NCI-H69 (cell line): ENCODE measurements around the gene DOP1B.
A peak's percentile ranks its signal among the peaks of the same experiment; 100 is the strongest.
"Not testable (repeated sequence)": the region's sequence is repeated elsewhere in the genome, so short reads cannot be mapped to it uniquely, and the experiment has no call there.

ENCODE experiments used
- DNase-seq: peaks from one replicate; lab custom pipeline; 2025; lab: John Stamatoyannopoulos, UW

The DOP1B gene, protein sequence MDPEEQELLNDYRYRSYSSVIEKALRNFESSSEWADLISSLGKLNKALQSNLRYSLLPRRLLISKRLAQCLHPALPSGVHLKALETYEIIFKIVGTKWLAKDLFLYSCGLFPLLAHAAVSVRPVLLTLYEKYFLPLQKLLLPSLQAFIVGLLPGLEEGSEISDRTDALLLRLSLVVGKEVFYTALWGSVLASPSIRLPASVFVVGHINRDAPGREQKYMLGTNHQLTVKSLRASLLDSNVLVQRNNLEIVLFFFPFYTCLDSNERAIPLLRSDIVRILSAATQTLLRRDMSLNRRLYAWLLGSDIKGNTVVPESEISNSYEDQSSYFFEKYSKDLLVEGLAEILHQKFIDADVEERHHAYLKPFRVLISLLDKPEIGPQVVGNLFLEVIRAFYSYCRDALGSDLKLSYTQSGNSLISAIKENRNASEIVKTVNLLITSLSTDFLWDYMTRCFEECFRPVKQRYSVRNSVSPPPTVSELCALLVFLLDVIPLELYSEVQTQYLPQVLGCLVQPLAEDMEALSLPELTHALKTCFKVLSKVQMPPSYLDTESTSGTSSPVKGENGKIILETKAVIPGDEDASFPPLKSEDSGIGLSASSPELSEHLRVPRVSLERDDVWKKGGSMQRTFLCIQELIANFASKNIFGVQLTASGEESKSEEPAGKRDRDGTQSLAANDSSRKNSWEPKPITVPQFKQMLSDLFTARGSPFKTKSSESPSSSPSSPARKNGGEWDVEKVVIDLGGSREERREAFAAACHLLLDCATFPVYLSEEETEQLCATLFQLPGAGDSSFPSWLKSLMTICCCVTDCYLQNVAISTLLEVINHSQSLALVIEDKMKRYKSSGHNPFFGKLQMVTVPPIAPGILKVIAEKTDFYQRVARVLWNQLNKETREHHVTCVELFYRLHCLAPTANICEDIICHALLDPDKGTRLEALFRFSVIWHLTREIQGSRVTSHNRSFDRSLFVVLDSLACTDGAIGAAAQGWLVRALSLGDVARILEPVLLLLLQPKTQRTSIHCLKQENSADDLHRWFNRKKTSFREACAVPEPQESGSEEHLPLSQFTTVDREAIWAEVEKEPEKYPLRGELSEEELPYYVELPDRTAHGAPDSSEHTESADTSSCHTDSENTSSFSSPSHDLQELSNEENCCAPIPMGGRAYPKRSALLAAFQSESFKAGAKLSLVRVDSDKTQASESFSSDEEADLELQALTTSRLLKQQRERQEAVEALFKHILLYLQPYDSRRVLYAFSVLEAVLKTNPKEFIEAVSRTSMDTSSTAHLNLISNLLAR (N-terminal part only)

DNA sequence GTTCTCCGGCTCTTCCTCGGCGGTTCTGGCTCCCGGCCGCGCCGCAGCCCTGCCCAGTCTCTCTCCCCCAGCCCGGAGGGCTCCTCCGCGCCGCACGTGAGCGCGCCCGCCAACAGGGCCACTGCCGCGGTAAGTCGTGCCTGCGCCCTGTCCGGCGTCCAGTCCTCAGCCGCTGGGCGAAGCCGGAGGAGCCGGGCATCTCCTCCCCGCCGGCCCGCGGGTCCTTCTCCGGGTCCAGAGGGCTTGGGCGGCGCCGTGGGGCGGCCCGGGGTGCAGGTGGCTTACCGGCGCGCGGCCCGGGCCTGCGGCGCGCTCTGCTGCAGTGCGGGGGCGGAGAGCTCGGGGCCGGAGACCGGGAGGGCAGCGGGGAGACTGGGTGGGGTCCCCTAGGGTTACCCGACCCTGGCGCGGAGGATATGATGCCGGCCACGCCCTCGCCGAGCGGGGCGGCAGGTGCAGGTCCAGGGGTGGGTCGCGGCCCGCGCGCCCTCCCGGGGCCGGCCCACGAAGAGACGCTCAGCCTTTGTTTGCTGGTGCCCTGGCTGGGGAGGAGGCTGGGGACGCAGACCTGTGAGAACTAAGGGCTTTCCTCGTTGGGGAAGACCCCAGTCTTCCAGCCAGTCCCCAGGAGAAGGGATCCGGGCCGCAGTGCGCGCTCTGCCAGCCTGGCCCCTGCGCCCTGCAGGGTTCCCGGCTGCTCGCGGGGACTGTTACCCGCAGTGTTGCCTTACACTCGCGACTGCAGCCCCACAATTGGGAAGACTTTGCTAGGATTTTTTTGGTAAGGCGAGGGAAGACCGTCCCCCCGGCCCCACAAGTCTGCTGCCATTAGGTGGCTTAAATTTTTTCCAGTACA lies at the start of gene DOP1B:
Gene DOP1B, plus strand, starts transcription at position 10 of the 856 bp plus-strand sequence. CDS start 7,910 bp downstream, outside the sequence.
- DNase-seq = peak; percentile 82

DNA sequence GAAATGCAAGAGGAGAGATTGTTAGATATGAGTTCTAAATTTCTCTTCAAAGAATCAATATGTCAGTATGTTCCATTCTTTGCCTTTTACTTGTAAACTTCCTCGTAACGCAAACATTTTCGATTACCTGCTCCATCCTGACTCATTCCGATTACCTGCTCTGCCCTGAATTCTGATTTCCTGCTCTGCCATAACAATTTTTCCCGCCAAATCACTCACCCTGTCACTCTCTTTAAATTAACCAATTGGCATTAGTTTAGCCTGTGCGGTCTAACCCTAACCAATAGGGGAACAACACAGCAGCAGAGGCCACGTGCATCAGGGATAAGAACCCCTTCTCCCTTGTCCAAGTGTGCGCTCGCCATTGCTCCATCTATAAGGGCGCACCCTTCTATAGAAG lies 46.8 kb upstream of the DOP1B start:
- DNase-seq = no peak

DNA sequence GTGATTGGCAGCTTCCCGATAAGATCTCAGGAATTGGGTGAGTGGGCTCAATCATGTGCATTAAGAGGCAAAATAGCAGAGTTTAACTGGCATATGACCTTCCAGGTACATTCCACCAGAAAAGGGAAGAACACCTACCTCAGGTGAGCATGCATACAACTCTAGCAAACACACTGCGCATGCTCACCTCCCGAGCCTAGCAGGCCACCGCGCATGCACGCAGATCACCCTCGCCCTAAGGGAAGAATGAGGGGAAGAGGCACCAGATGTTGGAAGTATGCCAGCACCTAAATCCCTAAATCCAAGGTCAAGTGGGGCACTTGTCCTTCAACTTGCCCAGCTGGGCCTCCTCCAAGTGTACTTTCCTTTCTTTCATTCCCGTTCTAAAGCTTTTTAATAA lies 45.4 kb upstream of the DOP1B start:
- DNase-seq = no peak

DNA sequence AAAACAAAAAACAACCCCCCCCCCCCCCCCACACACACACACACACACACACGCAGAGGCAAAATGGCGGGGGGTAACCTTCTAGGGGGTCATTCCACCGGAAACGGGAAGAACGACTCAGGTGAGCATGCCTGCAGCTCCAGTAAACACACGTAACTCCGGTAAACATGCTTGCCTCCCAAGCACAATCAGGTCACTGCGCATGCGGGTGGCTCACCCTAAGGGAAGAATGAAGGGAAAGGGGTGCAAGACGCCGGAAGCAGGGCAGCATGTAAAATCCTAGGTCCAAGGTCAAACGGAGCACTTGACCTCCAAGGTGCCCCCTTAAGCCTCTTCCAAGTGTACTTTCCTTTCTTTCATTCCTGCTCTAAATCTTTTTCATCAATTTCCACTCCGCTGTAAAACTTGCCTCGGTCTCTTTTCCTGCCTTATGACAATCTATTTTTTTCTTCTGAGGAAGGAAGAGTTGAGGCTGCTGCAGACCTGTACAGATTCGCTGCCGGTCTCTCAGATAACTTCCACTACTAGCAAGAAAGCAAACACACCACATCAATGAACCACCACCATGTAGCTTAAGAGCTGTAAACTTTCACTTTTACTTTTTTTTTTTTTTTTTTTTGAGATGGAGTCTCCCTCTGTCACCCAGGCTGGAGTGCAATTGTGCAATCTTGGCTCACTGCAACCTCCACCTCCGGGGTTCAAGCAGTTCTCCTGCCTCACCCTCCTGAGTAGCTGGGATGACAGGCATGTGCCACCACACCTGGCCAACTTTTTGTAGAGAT lies 42.8 kb upstream of the DOP1B start:
- peak; percentile 96 for DNase-seq

DNA sequence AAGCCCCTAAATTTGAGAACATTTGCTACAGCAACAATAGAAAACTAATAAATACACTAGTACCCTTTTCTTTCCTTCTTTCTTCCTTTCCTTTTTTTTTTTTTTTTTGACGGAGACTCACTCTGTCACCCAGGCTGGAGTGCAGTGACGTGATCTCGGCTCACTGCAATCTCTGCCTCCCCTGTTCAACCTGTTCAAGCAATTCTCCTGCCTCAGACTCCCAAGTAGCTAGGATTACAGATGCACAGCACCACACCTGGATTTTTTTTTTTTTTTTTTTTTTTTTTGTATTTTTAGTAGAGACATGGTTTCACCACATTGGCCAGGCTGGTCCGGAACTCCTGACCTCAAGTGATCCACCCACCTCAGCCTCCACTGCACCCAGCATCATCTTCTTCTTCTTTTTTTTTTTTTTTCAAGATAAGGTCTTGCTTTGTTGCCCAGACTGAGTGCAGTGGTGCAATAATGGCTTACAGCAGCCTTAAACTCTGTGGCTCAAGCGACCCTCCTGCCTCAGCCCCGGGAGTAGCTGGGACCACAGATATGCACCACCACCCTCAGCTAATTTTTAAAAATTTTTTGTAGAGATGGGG lies 41.4 kb upstream of the DOP1B start:
- DNase-seq = no peak

DNA sequence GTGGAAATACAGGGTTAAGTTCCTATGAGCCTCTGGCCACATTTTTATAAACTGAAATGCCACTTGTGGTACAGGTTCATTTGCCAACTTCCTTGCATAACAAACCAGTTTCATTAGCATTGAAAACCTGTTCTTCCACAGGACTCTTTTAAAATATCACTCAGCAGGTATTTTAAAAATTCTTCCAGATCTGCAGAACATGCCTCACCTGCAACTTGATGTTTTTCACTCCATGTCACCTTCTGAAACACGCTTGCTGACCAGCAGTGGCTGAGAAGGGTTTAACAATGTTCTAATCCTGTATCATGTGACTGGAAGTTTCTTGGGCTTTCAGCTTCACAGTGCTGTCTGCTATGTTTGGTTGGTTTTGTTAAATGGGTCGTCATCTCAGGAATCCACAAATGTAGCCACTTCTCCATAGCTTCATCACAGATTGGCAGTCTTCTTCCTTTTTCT lies 39.3 kb upstream of the DOP1B start:
- DNase-seq = no peak

DNA sequence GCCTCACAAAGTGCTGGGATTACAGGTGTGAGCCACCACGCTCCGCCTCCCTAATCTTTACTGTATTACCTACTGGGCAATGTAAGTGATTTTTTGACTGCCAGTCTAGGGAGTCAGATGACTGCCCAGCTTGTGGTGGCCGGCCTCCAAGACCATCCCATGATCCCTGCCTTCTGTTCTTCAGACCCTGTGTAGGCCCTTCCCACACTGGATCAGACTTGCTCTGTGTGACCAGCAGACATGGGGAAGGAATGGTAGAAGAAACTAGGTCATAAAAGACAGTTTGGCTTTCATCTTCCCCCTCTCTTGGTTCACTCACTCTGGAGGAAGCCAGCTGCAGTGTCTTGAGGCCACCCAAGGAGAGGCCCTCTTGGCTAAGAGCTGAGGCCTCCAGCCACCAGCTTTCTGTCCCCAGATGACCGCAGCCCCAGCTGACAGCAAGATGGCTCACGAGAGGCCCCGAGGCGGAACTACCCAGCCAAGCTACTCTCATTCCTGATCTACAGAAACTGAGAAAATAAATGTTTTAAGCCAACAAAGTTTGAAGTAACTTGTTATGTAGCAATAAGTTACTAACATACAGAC lies 36.2 kb upstream of the DOP1B start:
- DNase-seq = no peak

DNA sequence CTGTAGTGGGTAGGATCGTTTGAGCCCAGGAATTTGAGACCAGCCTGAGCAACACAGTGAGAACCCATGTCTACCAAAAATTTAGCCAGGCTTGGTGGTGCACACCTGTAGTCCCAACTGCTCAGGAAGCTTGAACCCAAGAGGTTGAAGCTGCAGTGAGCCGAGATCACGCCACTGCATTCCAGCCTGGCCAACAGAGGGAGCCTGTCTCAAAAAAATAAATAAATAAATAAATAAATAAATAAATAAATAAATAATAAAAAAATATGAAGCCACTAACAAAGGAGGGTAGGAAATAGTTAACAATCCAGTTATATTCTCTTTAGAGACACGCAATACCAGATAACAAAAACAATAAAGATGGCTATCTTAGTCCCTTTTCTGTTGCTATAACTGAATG lies 33.6 kb upstream of the DOP1B start:
- no peak for DNase-seq

DNA sequence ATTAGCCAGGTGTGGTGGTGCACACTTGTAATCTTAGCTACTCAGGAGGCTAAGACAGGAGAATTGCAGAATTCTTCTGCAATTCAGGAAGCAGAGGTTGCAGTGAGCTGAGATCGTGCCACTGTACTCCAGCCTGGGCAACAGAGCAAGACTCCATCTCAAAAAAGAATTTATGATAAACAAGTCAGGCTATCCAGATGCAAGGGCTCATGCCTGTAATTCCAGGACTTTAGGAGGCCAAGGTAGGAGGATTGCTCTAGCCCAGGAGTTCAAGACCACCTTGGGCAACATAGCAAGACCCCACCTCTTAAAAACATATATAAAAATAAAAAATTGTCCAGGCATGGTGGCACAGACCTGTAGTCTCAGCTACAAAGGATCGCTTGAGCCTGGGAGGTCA lies 32.2 kb upstream of the DOP1B start:
- no peak for DNase-seq

DNA sequence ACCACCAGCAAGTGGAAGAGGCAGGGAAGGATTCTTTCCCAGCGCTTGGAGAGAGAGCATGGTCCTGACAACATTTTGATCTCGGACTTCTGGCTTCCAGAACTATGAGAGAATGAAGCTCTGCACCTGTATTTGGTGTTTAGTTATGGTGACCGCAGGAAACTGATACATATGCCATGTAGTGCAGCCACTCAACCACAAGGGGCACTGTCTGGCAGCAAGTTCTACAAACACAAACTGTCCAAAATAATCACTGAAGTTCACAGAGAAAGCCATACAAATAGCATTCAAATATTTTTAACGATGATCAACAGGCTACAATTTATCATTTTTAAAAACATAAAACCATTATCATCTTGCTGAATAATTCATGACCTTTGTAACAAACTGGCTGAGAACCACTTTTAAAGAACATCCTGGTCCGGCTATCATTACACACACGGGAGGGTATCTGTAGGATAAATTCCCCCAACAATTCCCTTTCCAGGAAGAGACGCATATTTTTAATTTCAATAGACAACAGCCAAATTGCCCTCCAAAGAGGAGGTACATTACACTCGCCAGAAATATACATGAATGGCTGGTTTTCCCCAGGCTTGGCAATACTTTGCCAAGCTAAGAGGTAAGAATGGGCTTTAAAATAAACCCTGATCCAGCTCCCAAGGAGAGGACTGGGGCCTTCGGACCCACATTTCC lies 31.0 kb upstream of the DOP1B start:
- peak; percentile 66 for DNase-seq

DNA sequence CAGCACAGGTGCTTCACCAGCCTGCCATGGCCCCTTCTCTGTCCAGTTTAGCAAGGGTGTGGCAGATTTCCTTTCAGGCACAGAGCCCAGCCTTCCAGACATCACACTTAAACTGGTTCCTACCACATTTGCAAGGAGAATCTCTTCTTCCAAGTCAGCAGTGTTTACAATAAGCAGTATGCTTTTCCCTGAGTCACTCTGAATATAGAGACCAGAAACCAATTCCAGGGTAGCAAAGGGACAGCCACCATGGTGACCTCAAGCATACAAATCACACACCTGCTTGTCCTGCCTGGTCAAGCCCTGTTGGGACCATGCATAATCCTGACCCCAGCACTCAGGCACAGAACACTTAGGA lies 30.4 kb upstream of the DOP1B start:
- DNase-seq = no peak

DNA sequence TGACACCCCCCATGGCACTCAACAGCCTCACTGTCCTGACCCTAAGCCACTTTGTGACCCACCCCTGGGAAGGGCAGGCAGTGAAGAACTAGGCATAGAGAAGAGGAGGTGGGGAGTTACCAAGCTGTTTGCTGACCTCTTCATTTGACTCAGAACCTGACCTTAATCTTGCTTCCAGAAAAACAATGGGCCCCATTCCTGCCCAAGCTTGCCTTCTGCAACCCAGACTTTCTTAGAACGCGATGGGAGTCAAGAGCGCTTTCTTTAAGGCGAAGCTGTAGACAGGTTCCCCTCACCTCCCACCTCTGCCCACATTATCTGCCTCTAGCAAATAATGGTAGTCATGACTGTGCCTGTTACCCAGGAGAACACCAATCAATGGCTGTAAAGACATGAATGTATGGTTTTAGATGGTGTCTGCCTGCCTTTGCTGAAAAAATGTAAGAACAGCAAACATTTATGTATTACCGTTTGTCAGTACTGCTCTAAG lies 30.0 kb upstream of the DOP1B start:
- no peak for DNase-seq

DNA sequence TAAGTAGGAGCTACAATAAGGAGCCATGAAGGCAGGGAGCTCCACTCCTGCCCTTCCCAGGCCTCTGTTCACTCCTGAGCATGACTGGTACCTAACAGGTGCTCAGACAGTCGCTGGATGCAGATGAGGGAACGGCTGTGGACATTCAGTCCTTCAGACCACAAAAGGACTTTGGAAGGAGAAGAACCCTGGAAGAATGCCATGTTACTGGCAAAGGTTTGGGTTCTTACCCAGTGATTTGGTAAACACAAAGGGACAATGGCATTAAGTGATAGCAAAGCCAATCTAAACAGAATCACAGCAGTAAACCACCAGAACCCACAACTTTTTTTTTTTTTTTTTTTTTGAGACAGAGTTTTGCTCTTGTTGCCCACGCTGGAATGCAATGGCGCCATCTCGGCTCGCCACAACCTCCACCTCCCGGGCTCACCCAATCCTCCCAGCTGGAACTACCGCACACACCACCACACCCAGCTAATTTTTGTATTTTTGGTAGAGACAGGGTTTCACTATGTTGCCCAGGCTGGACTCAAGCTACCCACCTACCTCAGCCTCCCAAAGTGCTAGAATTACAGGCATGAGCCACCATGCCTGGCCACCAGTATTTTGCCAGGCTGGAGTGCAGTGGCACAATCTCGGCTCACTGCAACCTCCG lies 29.2 kb upstream of the DOP1B start:
- peak; percentile 19 for DNase-seq

DNA sequence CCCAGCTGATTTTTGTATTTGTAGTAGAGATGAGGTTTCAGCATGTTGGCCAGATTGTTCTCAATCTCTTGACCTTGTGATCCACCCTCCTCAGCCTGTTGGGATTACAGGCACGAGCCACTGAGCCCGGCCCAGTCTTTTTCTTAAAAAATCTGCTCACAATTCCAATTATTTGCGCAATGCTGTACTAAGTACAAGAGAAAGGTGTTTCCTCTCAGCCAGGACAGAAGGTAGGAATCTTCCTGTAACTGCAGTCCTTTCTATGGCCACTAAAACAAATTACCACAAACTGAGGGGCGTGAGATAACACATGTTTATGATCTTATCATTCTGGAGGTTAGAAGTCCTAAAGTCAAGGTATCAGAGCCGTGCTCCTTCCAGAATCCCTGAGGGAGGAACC lies 28.6 kb upstream of the DOP1B start:
- DNase-seq = no peak

DNA sequence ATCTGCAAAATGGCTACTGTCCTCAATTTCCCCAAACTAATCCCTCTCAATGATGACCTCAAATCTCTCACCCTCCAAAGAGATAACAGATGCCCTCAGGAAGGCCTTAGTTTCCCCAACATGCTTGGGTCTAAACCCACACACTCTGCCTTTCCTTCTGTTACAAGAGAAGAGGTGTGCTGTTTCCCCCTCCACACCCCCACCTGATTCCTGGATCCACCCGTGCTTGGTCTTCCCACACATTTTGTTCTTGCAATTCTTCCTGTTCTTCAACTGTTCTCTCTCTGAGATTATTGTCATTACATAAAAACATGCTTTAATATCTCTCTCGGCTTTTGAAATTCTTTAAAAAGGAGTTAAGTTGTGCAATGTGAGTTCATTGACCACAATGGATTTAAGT lies 27.4 kb upstream of the DOP1B start:
- no peak for DNase-seq

DNA sequence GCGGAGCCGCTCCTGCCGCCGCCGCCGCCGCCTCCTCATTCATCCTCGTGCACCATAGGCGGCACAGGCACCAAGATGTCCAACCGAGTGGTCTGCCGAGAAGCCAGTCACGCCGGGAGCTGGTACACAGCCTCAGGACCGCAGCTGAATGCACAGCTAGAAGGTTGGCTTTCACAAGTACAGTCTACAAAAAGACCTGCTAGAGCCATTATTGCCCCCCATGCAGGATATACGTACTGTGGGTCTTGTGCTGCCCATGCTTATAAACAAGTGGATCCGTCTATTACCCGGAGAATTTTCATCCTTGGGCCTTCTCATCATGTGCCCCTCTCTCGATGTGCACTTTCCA lies 26.2 kb upstream of the DOP1B start:
- not testable (repeated sequence) for DNase-seq

DNA sequence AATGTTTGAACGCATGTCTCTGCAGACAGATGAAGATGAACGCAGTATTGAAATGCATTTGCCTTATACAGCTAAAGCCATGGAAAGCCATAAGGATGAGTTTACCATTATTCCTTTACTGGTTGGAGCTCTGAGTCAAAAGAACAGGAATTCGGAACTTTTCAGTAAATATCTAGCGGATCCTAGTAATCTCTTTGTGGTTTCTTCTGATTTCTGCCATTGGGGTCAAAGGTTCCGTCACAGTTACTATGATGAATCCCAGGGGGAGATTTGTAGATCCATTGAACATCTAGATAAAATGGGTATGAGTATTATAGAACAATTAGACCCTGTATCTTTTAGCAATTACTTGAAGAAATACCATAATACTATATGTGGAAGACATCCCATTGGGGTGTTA lies 25.8 kb upstream of the DOP1B start:
- DNase-seq = not testable (repeated sequence)

DNA sequence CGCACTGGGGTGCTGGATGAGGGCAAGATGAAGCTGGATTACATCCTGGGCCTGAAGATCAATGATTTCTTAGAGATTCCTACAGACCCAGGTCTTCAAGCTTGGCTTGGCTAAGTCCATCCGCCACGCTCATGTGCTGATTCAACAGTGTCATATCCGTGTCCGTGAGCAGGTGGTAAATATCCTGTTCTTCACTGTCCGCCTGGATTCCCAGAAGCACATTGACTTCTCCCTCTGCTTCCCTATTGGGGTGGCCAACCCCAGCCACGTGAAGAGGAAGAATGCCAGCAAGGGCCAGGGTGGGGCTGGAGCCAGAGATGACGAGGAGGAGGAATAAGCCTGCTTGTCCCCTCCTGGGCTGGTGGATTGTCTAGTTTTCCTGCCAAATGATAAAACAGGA lies 23.9 kb upstream of the DOP1B start:
- no peak for DNase-seq
